GM23338 (cell line): ENCODE data around the gene MST1.

Experiments used
- CREB1 ChIP-seq: fragments of 250-450 bp; sonication (Bioruptor Pico); IDR thresholded peaks from 2 replicates; pipeline ENCODE4 v1.5.0; 2020; ENCODE audit warnings: low read depth, mild to moderate bottlenecking, moderate library complexity
- CTCF ChIP-seq, 2 experiments: fragments of 200-600 bp in 1 of 2; sonication (generic) in 1 of 2; conservative IDR thresholded peaks; 2 replicates each; pipeline versions ENCODE4 v1.5.1 to v1.6.1; 2016 to 2017; ENCODE audit warnings: antibody characterized with exemption in 2 of 2, low read depth in 2 of 2, mild to moderate bottlenecking in 2 of 2, moderate library complexity in 1 of 2
- EZH2phosphoT487 ChIP-seq: fragments of 200-600 bp; sonication (generic); IDR thresholded peaks from one replicate; pipeline ENCODE4 v1.8.1; 2018; ENCODE audit warnings: antibody characterized with exemption; ENCODE audit not compliant: unreplicated experiment
- JUNB ChIP-seq: IDR thresholded peaks from one replicate; pipeline ENCODE4 v1.6.1; 2016; ENCODE audit warnings: antibody characterized with exemption; ENCODE audit not compliant: unreplicated experiment
- POLR2AphosphoS5 ChIP-seq: IDR thresholded peaks from 2 replicates; pipeline ENCODE4 v1.6.1; 2016; ENCODE audit warnings: antibody characterized with exemption, low read depth
- TF ChIP-seq, protein P1 (sequence below): IDR thresholded peaks from one replicate; pipeline ENCODE4 v1.6.1; 2018; ENCODE audit warnings: antibody characterized with exemption; ENCODE audit not compliant: unreplicated experiment

DNA sequence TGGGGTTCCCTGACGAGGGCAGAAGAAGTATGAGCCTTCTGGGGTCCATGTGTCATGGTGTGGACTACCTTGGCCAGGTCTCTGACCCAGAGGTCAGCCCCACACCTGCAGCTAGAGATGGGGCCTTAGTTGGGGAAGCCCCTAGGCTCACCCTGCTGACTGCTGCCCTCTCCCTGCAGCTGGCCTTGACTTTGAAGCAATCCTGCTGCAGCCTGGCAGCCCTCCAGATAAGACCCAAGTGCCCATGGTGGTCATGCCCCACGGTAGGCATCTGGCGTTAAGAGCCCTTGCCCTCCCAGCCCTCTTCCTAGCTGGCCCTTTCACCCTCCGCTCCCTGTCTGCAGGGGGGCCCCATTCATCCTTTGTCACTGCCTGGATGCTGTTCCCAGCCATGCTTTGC lies 7.7 kb downstream of the MST1 start:
- TF ChIP-seq CREB1 (CRISPR knock-in tag): no peak
- TF ChIP-seq, protein P1, sequence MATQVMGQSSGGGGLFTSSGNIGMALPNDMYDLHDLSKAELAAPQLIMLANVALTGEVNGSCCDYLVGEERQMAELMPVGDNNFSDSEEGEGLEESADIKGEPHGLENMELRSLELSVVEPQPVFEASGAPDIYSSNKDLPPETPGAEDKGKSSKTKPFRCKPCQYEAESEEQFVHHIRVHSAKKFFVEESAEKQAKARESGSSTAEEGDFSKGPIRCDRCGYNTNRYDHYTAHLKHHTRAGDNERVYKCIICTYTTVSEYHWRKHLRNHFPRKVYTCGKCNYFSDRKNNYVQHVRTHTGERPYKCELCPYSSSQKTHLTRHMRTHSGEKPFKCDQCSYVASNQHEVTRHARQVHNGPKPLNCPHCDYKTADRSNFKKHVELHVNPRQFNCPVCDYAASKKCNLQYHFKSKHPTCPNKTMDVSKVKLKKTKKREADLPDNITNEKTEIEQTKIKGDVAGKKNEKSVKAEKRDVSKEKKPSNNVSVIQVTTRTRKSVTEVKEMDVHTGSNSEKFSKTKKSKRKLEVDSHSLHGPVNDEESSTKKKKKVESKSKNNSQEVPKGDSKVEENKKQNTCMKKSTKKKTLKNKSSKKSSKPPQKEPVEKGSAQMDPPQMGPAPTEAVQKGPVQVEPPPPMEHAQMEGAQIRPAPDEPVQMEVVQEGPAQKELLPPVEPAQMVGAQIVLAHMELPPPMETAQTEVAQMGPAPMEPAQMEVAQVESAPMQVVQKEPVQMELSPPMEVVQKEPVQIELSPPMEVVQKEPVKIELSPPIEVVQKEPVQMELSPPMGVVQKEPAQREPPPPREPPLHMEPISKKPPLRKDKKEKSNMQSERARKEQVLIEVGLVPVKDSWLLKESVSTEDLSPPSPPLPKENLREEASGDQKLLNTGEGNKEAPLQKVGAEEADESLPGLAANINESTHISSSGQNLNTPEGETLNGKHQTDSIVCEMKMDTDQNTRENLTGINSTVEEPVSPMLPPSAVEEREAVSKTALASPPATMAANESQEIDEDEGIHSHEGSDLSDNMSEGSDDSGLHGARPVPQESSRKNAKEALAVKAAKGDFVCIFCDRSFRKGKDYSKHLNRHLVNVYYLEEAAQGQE: no peak
- no peak for TF ChIP-seq CTCF (conservative IDR thresholded peaks at IDR 0.05; ENCODE audit: low read depth in 2 of 2)
- TF ChIP-seq POLR2AphosphoS5: no peak
- TF ChIP-seq EZH2phosphoT487: no peak
- no peak for TF ChIP-seq JUNB
